ENCODE results near the gene TNFSF15. TPM values are rescaled to one million over a fixed set of nuclear protein-coding genes. Genes with fewer than 3 reads are reported as not detected.

TNFSF15 gene
- total RNA-seq, 2 donors from 2014 or later, result 1.7 to 9.0 TPM

DNA sequence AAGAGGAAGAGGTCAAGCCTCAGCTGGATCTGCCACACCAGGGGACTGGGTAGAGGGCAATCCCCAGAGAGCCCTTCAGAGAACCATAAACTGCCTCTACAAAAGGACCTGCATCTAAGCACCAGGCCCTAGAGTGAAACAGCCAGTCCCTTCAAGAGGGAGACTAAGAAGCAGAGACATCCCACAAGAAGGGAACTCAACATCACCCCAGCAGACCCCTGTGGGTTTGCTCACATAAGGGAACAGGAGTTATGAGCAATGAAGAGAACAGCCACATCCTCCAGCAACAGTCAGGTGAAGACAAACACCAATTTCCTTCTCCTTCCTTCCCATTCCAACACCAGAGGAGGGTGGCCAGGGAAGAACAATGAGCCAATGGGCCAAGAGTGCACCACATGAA, 48.9 kb downstream of the TNFSF15 start:
- no peaks in the 10 kb centered on the region for H3K4me1 ChIP-seq (replicated peaks)
- no peak overlapping the region for H3K4me3 ChIP-seq
- no peaks in the 10 kb centered on the region for H3K9me3 ChIP-seq
- TF ChIP-seq POLR2A (IDR thresholded peaks at IDR 0.05) (no peak), POLR2AphosphoS5 (IDR thresholded peaks at IDR 0.05) (no peak)
- TF ChIP-seq, protein P1, sequence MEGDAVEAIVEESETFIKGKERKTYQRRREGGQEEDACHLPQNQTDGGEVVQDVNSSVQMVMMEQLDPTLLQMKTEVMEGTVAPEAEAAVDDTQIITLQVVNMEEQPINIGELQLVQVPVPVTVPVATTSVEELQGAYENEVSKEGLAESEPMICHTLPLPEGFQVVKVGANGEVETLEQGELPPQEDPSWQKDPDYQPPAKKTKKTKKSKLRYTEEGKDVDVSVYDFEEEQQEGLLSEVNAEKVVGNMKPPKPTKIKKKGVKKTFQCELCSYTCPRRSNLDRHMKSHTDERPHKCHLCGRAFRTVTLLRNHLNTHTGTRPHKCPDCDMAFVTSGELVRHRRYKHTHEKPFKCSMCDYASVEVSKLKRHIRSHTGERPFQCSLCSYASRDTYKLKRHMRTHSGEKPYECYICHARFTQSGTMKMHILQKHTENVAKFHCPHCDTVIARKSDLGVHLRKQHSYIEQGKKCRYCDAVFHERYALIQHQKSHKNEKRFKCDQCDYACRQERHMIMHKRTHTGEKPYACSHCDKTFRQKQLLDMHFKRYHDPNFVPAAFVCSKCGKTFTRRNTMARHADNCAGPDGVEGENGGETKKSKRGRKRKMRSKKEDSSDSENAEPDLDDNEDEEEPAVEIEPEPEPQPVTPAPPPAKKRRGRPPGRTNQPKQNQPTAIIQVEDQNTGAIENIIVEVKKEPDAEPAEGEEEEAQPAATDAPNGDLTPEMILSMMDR (IDR thresholded peaks at IDR 0.05), result no peak
- no peak overlapping the region for H3K27ac ChIP-seq
- intact Hi-C loops (cut with DNase I), result no loop called here
- H3K36me3 ChIP-seq, result no peaks in the 10 kb centered on the region
- no peaks in the 10 kb centered on the region for H3K27me3 ChIP-seq (replicated peaks; ENCODE audit: insufficient read depth)
- DNase-seq (ENCODE audit: low spot score), result no peak

DNA sequence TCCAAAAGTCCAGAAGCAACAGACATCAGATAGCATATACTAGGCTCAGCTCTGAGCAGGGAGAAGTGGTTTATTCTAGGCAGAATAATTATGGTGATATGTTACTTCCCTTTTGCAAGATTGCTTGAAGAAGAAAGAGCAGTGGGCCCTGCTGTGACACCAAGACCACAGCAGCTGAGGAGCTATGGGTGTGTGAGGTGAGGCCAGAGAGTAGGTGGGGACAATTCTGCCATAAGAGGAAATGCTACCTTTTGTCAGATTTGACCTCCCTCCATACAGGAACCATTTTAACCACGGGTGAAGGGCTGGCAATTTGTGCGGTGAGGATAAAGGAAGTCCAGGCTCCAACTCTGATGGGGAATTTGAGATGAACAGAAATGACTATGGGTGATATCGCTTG, 51.3 kb downstream of the TNFSF15 start:
- no peaks in the 10 kb centered on the region for H3K27me3 ChIP-seq (replicated peaks; ENCODE audit: insufficient read depth)
- TF ChIP-seq, protein P1 (IDR thresholded peaks at IDR 0.05), result no peak
- TF ChIP-seq POLR2AphosphoS5 (IDR thresholded peaks at IDR 0.05) (no peak), POLR2A (IDR thresholded peaks at IDR 0.05) (no peak)
- no peak for DNase-seq (ENCODE audit: low spot score)
- no peak overlapping the region for H3K4me3 ChIP-seq
- H3K27ac ChIP-seq, result no peak overlapping the region
- H3K9me3 ChIP-seq, result no peaks in the 10 kb centered on the region
- H3K4me1 ChIP-seq (replicated peaks), result no peaks in the 10 kb centered on the region
- intact Hi-C loops (cut with DNase I), result no loop called here
- H3K36me3 ChIP-seq, result no peaks in the 10 kb centered on the region
- WGBS, result 70% methylated on average over 3 of the region's 3 CpGs

DNA sequence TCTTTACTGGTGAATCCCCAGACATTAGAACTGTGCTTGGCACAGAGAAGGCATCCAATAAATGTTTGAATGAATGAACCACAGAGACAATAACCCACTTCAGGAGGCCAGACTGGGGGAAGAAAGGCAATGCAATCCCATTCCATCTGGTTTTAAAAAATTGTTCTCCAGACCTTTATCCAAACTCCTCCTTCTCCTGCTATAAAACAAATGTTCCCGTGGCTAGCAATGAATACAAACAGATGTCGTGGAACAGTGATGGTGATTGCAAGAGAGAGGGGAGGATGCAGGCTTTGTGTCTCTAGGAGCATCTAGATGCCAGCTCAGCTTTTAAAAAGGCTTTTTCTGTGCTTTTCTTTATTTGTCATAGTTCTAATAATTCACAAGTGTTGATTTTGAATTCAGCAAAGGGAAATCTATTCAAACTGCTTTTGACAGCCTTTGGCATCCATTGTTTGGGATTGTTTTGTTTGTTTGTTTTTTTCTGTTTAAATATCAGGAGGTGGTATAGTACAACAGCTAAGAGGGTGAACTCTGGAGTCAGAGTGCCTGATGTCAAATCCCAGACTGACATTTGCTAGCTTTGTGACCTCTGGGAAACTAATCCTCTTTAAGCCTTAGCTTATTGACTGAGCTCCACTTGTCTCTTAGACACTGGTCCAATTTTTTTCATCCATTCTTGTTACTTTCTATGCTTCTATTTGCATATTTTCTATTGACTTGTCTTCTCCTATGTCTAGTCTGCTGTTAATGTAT, 59.1 kb downstream of the TNFSF15 start:
- intact Hi-C loops (cut with DNase I), result no loop called here
- TF ChIP-seq POLR2A (IDR thresholded peaks at IDR 0.05), result no peak
- TF ChIP-seq POLR2AphosphoS5 (IDR thresholded peaks at IDR 0.05), result no peak
- TF ChIP-seq, protein P1 (IDR thresholded peaks at IDR 0.05), result no peak
- 8% methylated on average over 2 of the region's 2 CpGs for WGBS
- no peak for DNase-seq (ENCODE audit: low spot score)
- Histone ChIP-seq H3K9me3 (no peaks in the 10 kb centered on the region), H3K36me3 (no peaks in the 10 kb centered on the region), H3K27me3 (replicated peaks; ENCODE audit: insufficient read depth) (no peaks in the 10 kb centered on the region), H3K4me1 (replicated peaks) (no peaks in the 10 kb centered on the region), H3K27ac (no peak overlapping the region), H3K4me3 (no peak overlapping the region)

DNA sequence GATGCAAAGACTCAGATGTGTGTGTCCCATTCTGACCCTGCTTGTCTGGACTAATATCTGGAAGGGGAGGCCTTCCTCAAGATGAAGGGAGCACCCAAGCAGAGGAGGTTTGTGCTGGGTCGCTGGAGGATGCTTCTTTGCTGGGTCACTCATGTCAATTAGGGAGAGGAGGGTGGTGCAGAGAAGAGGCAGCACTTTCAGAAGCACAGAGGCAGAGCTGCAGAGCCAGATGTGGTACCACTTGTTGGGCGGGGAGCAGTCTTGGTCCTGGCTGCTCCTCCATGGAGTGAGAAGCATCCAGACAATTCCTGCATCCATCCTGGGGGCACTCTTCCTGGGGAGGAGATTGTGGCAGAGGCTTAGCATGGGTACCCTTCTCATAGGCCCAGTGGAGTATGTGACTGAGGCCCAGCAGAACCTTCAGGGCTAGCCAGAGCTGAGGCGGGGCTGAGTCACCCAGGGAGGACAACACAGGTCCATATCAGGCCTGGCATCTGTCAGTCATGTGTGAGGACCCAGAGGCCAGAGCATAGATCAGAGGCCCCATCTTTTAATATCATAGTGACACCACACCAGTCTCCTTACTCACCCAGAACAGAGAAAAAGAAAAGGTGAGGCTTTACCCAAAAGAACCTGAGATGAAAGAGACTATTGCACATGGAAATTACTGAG, 59.8 kb downstream of the TNFSF15 start:
- 89% methylated on average over 3 of the region's 3 CpGs for WGBS
- H3K36me3 ChIP-seq, result no peaks in the 10 kb centered on the region
- no peak for DNase-seq (ENCODE audit: low spot score)
- no peak overlapping the region for H3K27ac ChIP-seq
- H3K4me3 ChIP-seq, result no peak overlapping the region
- H3K9me3 ChIP-seq, result no peaks in the 10 kb centered on the region
- H3K27me3 ChIP-seq (replicated peaks; ENCODE audit: insufficient read depth), result no peaks in the 10 kb centered on the region
- H3K4me1 ChIP-seq (replicated peaks), result no peaks in the 10 kb centered on the region
- intact Hi-C loops (cut with DNase I), result no loop called here
- TF ChIP-seq POLR2AphosphoS5 (IDR thresholded peaks at IDR 0.05), result no peak
- TF ChIP-seq POLR2A (IDR thresholded peaks at IDR 0.05), result no peak
- TF ChIP-seq, protein P1 (IDR thresholded peaks at IDR 0.05), result no peak
